Right lobe of liver (tissue), 4 donors: Measurements from ENCODE around the gene ANKRD9.

Experiments
- POLR2A ChIP-seq: fragments of 450-650 bp; IDR thresholded peaks from one replicate; pipeline ENCODE4 v1.6.1; 2017; ENCODE audit warnings: antibody characterized with exemption, mild to moderate bottlenecking
- TF ChIP-seq, protein P1 (sequence below), 4 donors: fragments of 200-600 bp in 3 of 4; fragments of 450-650 bp in 1 of 4; IDR thresholded peaks; one replicate each; pipeline versions ENCODE4 v1.5.1 to v1.8.0; 2016 to 2022; ENCODE audit warnings: antibody characterized with exemption in 4 of 4, mild to moderate bottlenecking in 2 of 4
- donor health status: DM: no; HTN: no; CAD: no.
- donor health status: DM: no; HTN: no; CAD: no.
- donor health status: DM: no; HTN: yes; CAD: no.

DNA sequence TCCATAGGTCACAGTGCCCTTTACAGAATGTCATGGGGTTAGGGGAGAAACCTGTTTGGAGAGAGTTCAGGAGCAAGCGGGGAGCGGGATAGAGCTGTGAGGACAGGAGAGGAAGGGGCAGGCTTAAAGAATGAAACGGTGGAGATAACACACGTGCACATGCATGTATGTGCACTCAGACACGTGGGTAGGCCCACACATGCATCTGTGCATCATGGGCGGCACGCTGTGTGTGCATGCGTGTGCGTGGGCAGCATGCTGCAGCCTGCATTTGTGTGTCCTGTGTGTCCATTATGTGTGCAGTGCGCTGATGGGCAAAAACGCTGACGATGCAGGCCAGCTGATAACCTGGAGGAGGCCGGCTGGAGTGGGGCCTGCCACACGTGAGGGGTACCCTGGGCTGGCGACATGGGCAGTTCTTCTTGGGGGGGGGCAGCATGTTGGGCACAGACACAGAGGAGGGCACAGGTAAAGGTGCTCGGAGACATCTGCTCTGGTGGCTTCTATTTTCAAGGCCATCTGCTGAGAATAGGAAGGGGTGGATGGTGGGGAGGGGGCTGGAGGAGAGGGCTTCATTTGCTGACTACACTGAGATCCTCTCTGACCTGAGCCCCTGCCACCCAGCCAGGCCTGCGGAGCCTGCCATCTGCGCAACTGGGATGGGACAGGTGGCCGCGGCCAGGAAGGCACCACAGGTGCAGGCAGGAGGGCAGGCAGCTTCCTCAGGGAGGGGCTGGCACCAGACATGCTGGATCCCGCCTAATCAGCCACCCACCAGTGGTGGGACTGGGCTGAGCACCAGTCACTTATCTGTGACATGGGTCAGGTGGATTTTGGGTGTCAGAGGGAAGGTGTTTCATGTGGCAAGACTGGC lies 4.6 kb upstream of the ANKRD9 start:
- TF ChIP-seq, protein P1, sequence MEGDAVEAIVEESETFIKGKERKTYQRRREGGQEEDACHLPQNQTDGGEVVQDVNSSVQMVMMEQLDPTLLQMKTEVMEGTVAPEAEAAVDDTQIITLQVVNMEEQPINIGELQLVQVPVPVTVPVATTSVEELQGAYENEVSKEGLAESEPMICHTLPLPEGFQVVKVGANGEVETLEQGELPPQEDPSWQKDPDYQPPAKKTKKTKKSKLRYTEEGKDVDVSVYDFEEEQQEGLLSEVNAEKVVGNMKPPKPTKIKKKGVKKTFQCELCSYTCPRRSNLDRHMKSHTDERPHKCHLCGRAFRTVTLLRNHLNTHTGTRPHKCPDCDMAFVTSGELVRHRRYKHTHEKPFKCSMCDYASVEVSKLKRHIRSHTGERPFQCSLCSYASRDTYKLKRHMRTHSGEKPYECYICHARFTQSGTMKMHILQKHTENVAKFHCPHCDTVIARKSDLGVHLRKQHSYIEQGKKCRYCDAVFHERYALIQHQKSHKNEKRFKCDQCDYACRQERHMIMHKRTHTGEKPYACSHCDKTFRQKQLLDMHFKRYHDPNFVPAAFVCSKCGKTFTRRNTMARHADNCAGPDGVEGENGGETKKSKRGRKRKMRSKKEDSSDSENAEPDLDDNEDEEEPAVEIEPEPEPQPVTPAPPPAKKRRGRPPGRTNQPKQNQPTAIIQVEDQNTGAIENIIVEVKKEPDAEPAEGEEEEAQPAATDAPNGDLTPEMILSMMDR (IDR thresholded peaks at IDR 0.05), result no peak
- TF ChIP-seq POLR2A, result no peak
